Upper lobe of right lung (tissue), 1 donor: Measurements from ENCODE around the gene GPR156. TPM values are rescaled to one million over a fixed set of nuclear protein-coding genes. Genes with fewer than 3 reads are reported as not detected.
A peak's percentile ranks its signal among the peaks of the same experiment; 100 is the strongest.

ENCODE experiments used
- ATAC-seq: fragments of 200-7000 bp; cut with Tn5 transposase; one replicate; pipeline ENCODE4 v1.9.1; 2020; ENCODE audit warnings: mild to moderate bottlenecking, moderate library complexity
- DNase-seq: peaks from one replicate; pipeline ENCODE4 v3.0.0-alpha.2; 2020
- H3K27ac ChIP-seq: fragments of 200-600 bp; one replicate; pipeline ENCODE4 v1.8.0; 2022
- H3K27me3 ChIP-seq: fragments of 200-600 bp; one replicate; pipeline ENCODE4 v1.8.0; 2022; ENCODE audit warnings: mild to moderate bottlenecking
- H3K36me3 ChIP-seq: fragments of 200-600 bp; one replicate; pipeline ENCODE4 v1.8.0; 2022
- H3K4me1 ChIP-seq: fragments of 200-600 bp; one replicate; pipeline ENCODE4 v1.8.0; 2022
- H3K4me3 ChIP-seq: fragments of 200-600 bp; one replicate; pipeline ENCODE4 v1.8.0; 2022; ENCODE audit warnings: mild to moderate bottlenecking
- H3K9me3 ChIP-seq: fragments of 200-600 bp; one replicate; pipeline ENCODE4 v1.8.0; 2022
- intact Hi-C: fragments of 100-400 bp; cut with DNase I; formaldehyde crosslinking; loops from one replicate; pipeline ENCODE4 v1.11.0; 2022
- total RNA-seq: library from RNA; stranded (reverse); fragmentation: NEBNext Ultra II Directional; extraction: Animal tissue kit (Norgen Biotek cat#: 25700); gene quantifications from one replicate; pipeline ENCODE4 v1.2.1, GENCODE V29; 2021
- TF ChIP-seq, protein P1 (sequence below): fragments of 200-600 bp; IDR thresholded peaks from one replicate; pipeline ENCODE4 v1.8.0; 2022; ENCODE audit warnings: antibody characterized with exemption
- donor health status: DM: no; HTN: yes; CAD: no; lungs with severe emphysema.

Gene GPR156
- total RNA-seq, 1 donor from 2014 or later: 0.09 TPM

DNA sequence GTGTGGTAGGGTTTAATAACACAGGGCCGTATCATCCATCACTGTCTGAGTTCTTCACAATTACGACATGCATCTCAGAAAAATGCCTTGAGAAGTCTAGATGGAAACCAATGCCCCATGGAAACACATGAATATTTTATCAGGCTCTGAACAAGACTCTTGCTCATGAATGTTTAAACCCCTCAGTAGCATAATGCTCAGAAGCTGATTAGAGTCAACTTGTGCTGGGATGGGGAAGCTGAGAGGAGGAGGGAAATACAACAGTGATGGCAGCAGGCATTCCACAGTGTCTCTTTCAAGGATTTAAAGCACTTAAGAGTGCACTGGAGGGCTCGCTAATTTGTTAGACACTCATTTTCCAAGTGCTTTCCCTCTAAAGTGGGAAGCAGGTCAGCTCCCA lies 3.8 kb downstream of the GPR156 start:
- no peaks in the 10 kb centered on the region for H3K36me3 ChIP-seq
- TF ChIP-seq, protein P1, sequence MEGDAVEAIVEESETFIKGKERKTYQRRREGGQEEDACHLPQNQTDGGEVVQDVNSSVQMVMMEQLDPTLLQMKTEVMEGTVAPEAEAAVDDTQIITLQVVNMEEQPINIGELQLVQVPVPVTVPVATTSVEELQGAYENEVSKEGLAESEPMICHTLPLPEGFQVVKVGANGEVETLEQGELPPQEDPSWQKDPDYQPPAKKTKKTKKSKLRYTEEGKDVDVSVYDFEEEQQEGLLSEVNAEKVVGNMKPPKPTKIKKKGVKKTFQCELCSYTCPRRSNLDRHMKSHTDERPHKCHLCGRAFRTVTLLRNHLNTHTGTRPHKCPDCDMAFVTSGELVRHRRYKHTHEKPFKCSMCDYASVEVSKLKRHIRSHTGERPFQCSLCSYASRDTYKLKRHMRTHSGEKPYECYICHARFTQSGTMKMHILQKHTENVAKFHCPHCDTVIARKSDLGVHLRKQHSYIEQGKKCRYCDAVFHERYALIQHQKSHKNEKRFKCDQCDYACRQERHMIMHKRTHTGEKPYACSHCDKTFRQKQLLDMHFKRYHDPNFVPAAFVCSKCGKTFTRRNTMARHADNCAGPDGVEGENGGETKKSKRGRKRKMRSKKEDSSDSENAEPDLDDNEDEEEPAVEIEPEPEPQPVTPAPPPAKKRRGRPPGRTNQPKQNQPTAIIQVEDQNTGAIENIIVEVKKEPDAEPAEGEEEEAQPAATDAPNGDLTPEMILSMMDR: no peak
- intact Hi-C loops: no loop called here
- DNase-seq (no peak), ATAC-seq (no peak)
- no peak overlapping the region for H3K4me3 ChIP-seq
- H3K4me1 ChIP-seq: peaks cover 4% of the 10 kb centered on the region
- no peak overlapping the region for H3K27ac ChIP-seq
- H3K27me3 ChIP-seq: peaks cover 4% of the 10 kb centered on the region
- no peaks in the 10 kb centered on the region for H3K9me3 ChIP-seq

DNA sequence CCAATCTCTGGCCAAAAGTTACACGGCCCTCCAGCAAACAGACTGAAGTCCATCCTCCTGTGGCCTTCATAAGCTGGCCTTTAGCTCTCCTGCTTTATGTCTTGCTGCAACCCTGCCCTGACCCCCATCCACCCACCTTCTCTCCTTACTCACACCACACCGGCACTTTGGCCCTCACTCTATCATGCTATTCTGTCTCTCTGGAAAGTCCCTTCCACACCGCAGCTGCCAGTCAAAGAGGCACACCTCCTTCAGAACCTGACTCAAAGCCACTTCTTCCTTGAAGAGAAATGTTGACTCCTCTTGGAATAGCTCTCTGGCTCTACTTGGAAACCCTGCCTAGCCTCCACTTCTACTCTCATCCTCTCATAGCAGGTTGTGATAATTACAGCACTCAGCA lies 4.5 kb downstream of the GPR156 start:
- TF ChIP-seq, protein P1: no peak
- H3K9me3 ChIP-seq: no peaks in the 10 kb centered on the region
- intact Hi-C loops: no loop called here
- H3K4me3 ChIP-seq: no peak overlapping the region
- peaks cover 4% of the 10 kb centered on the region for H3K4me1 ChIP-seq
- ATAC-seq (no peak), DNase-seq (no peak)
- H3K27ac ChIP-seq: no peak overlapping the region
- H3K27me3 ChIP-seq: peaks cover 4% of the 10 kb centered on the region
- no peaks in the 10 kb centered on the region for H3K36me3 ChIP-seq

DNA sequence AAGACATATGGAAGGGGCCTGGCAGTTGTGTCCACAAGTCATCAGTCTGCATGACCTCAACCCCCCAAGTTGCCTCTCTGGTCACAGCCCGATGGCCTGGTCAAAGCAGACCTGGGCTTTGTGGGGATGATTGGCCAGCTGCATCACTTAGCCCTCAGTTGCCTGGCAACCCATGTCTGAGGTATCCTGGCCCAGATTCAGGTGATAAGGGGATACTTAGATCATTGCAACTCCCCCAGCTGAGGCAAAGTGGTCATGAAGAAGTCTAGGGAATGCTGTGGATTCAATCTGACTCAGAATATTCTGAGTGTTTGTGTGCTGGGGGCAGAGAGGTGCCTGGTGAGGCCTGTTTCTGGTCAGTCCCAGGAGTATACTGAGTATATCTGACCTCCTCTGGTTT lies 5.0 kb downstream of the GPR156 start:
- DNase-seq (no peak), ATAC-seq (no peak)
- TF ChIP-seq, protein P1: no peak
- no peak overlapping the region for H3K27ac ChIP-seq
- no peaks in the 10 kb centered on the region for H3K27me3 ChIP-seq
- intact Hi-C loops: no loop called here
- H3K4me1 ChIP-seq: no peaks in the 10 kb centered on the region
- no peaks in the 10 kb centered on the region for H3K36me3 ChIP-seq
- H3K4me3 ChIP-seq: no peak overlapping the region
- no peaks in the 10 kb centered on the region for H3K9me3 ChIP-seq

DNA sequence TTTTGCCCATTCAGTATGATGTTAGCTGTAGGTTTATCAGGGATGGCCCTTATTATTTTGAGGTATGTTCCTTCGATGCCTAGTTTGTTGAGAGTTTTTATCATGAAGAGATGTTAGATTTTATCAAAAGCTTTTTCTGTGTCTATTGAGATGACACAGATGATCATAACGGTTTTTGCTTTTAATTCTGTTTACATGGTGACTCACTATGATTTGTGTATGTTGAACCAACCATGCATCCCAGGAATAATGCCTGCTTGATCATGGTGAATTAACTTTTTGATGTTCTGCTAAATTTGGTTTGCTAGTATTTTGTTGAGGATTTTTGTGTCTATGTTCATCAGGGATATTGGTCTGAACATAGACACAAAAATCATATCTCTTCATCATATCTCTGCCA lies 8.3 kb downstream of the GPR156 start:
- no peaks in the 10 kb centered on the region for H3K9me3 ChIP-seq
- TF ChIP-seq, protein P1: no peak
- no peaks in the 10 kb centered on the region for H3K4me1 ChIP-seq
- no peak overlapping the region for H3K4me3 ChIP-seq
- H3K36me3 ChIP-seq: no peaks in the 10 kb centered on the region
- intact Hi-C loops: no loop called here
- DNase-seq (no peak), ATAC-seq (no peak)
- no peaks in the 10 kb centered on the region for H3K27me3 ChIP-seq
- H3K27ac ChIP-seq: no peak overlapping the region

DNA sequence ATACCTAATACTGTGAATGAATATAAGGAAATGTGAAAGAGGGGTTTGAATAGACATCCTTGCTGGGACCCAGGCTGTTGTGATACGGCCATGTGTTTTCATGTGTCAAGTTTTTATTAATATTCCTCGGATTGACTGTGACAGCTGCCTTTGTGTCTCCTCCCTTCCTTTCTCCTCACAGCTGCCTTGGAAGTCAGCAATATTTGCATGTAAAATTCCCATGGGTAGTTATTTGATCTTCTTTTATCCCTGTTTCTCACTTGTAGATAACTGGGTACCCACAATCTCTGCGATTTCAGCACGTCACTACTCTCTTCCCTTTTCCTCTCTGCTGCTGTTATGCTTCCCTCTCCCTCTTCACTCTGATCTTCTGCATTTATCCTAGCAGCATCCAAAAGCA lies 9.4 kb downstream of the GPR156 start:
- no peaks in the 10 kb centered on the region for H3K9me3 ChIP-seq
- TF ChIP-seq, protein P1: no peak
- no peaks in the 10 kb centered on the region for H3K27me3 ChIP-seq
- no peaks in the 10 kb centered on the region for H3K4me1 ChIP-seq
- ATAC-seq (no peak), DNase-seq (no peak)
- no peak overlapping the region for H3K4me3 ChIP-seq
- H3K36me3 ChIP-seq: no peaks in the 10 kb centered on the region
- H3K27ac ChIP-seq: no peak overlapping the region
- intact Hi-C loops: no loop called here

DNA sequence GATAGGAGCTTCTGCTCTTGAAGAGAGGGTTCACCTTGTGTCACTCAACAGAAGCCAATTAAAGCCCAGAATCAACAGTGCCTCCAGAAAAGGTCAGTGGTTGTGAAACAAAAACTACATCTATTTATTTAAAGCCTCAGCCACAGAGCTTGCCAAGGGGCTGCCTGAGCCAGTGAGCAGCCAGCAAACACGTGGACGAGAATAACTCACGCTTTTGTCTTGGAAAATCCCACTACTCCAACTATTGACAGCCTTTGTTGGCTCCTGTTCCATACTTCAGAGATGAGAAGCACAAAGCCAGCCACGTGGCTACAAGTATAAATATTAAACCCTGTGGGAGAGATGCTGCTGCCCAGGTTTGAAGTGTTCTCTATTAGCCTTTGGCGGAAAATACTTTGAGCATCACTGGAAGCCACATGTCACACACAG lies 10.3 kb downstream of the GPR156 start:
- H3K4me1 ChIP-seq: no peaks in the 10 kb centered on the region
- peak; percentile 49 for ATAC-seq
- H3K27me3 ChIP-seq: no peaks in the 10 kb centered on the region
- H3K4me3 ChIP-seq: no peak overlapping the region
- DNase-seq: no peak
- H3K36me3 ChIP-seq: no peaks in the 10 kb centered on the region
- intact Hi-C loops: no loop called here
- TF ChIP-seq, protein P1: no peak
- no peaks in the 10 kb centered on the region for H3K9me3 ChIP-seq
- no peak overlapping the region for H3K27ac ChIP-seq
